Measurements from ENCODE around the gene SNX22. TPM values are rescaled to one million over a fixed set of nuclear protein-coding genes. Genes with fewer than 3 reads are reported as not detected.

The SNX22 gene
- total RNA-seq, 1 donor from 2014 or later, result 7.3 TPM

GRCh38 chr15:64158363-64159134 is 7.0 kb downstream of the SNX22 start:
- peaks cover under 1% of the 10 kb centered on the region for H3K27me3 Mint-ChIP-seq
- no peak for DNase-seq (ENCODE audit: low spot score, unreplicated experiment)
- TF ChIP-seq, protein P1, sequence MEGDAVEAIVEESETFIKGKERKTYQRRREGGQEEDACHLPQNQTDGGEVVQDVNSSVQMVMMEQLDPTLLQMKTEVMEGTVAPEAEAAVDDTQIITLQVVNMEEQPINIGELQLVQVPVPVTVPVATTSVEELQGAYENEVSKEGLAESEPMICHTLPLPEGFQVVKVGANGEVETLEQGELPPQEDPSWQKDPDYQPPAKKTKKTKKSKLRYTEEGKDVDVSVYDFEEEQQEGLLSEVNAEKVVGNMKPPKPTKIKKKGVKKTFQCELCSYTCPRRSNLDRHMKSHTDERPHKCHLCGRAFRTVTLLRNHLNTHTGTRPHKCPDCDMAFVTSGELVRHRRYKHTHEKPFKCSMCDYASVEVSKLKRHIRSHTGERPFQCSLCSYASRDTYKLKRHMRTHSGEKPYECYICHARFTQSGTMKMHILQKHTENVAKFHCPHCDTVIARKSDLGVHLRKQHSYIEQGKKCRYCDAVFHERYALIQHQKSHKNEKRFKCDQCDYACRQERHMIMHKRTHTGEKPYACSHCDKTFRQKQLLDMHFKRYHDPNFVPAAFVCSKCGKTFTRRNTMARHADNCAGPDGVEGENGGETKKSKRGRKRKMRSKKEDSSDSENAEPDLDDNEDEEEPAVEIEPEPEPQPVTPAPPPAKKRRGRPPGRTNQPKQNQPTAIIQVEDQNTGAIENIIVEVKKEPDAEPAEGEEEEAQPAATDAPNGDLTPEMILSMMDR (IDR thresholded peaks at IDR 0.05; ENCODE audit: unreplicated experiment), result no peak
- H3K27ac Mint-ChIP-seq, result peak overlapping the region; percentile 79
- H3K4me3 Mint-ChIP-seq (ENCODE audit: low read depth), result no peak overlapping the region
- peaks cover 22% of the 10 kb centered on the region for H3K4me1 Mint-ChIP-seq (ENCODE audit: low read depth)
- no peaks in the 10 kb centered on the region for H3K9me3 Mint-ChIP-seq (ENCODE audit: low read depth)
- peaks cover 27% of the 10 kb centered on the region for H3K36me3 Mint-ChIP-seq (ENCODE audit: insufficient read depth)

- Mint-ChIP-seq H3K36me3 (ENCODE audit: insufficient read depth) (peaks cover 22% of the 10 kb centered on the region), H3K9me3 (ENCODE audit: low read depth) (no peaks in the 10 kb centered on the region), H3K27ac (peak overlapping the region; percentile 86), H3K27me3 (no peaks in the 10 kb centered on the region), H3K4me1 (ENCODE audit: low read depth) (peaks cover 28% of the 10 kb centered on the region), H3K4me3 (ENCODE audit: low read depth) (peak overlapping the region; percentile 92)
- TF ChIP-seq, protein P1 (IDR thresholded peaks at IDR 0.05; ENCODE audit: unreplicated experiment), result no peak
- DNase-seq (ENCODE audit: low spot score, unreplicated experiment), result no peak
These were observed 10.4 kb downstream of the SNX22 start for GRCh38 chr15:64161688-64162477.

- H3K9me3 Mint-ChIP-seq (ENCODE audit: low read depth), result no peaks in the 10 kb centered on the region
- H3K27ac Mint-ChIP-seq, result peak overlapping the region; percentile 86
- no peaks in the 10 kb centered on the region for H3K27me3 Mint-ChIP-seq
- no peak for DNase-seq (ENCODE audit: low spot score, unreplicated experiment)
- TF ChIP-seq, protein P1 (IDR thresholded peaks at IDR 0.05; ENCODE audit: unreplicated experiment), result no peak
- peaks cover 28% of the 10 kb centered on the region for H3K4me1 Mint-ChIP-seq (ENCODE audit: low read depth)
- H3K36me3 Mint-ChIP-seq (ENCODE audit: insufficient read depth), result peaks cover 19% of the 10 kb centered on the region
- H3K4me3 Mint-ChIP-seq (ENCODE audit: low read depth), result peak overlapping the region; percentile 92
These were observed 10.9 kb downstream of the SNX22 start for GRCh38 chr15:64162478-64162868.

DNA sequence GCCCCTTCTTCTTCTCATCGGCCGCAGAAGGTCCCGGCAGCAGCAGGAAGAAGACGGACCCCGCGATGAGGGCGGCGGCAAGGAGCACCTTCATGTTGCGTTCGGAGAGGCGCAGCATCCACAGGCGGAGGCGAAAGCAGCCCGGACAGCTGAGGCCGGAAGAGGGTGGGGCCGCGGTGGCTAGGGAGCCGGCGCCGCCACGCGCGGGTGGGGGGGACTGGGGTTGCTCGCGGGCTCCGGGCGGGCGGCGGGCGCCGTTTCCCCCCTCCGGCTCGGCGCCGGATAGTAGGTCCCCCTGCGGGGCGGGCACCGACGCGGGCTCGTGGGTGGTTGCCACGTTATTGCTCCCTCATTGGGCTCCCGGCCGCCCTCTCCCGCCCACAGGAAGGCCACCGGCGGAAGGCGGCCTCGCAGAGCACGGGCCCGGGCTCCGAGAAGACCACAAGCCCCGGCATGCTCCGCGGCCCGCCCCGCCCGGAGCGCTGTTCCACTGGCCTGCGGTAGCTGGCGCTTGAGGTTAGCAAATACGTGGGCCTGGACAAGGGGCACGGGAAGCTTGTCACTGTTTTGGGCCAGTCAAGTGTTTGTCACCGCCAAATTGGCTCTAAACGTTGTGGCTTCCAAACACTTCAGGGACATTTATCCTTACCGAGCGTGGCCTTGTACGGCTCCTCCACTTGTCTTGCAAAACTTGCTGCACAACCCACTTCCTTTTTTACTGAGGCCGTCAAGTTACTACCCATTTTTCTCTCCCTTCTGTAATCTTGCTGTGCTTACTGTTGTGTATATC is 11.5 kb downstream of the SNX22 start, which contains the start of gene PPIB:
TSS of gene PPIB (minus strand) at position 154 of the 790 bp plus-strand sequence. CDS start at position 118, 36 bp downstream.
- H3K27ac Mint-ChIP-seq, result peak within 1 kb of the TSS; percentile 96

More for the DNA sequence above, 11.5 kb downstream of the SNX22 start, which contains the start of gene PPIB:
- Mint-ChIP-seq H3K9me3 (ENCODE audit: low read depth) (no peaks in the 10 kb centered on the region), H3K27me3 (no peaks in the 10 kb centered on the region), H3K4me3 (ENCODE audit: low read depth) (peak within 1 kb of the TSS; percentile 92), H3K36me3 (ENCODE audit: insufficient read depth) (peaks cover 17% of the 10 kb centered on the region), H3K4me1 (ENCODE audit: low read depth) (peaks cover 28% of the 10 kb centered on the region)
- TF ChIP-seq, protein P1 (IDR thresholded peaks at IDR 0.05; ENCODE audit: unreplicated experiment), result peak; percentile 54
- DNase-seq (ENCODE audit: low spot score, unreplicated experiment), result peak; percentile 92
